GM12865 (cell line): ENCODE measurements around the gene APC.
"Not testable (repeated sequence)": the region's sequence is repeated elsewhere in the genome, so short reads cannot be mapped to it uniquely, and the experiment has no call there.

Source experiments
- DNase-seq: peaks from one replicate; pipeline ENCODE4 v3.0.0; 2010; ENCODE audit warnings: low read depth
- H3K4me3 ChIP-seq: 2 replicates; pipeline ENCODE4 v1.5.1; 2011; ENCODE audit warnings: mild to moderate bottlenecking, low read depth, low read length, control low read depth
- TF ChIP-seq, protein P1 (sequence below): IDR thresholded peaks from 2 replicates; pipeline ENCODE4 v1.5.1; 2011; ENCODE audit warnings: low read length, control low read depth, low read depth, inconsistent platforms; ENCODE audit not compliant: insufficient read depth; ENCODE audit errors: missing control alignments

APC gene

DNA sequence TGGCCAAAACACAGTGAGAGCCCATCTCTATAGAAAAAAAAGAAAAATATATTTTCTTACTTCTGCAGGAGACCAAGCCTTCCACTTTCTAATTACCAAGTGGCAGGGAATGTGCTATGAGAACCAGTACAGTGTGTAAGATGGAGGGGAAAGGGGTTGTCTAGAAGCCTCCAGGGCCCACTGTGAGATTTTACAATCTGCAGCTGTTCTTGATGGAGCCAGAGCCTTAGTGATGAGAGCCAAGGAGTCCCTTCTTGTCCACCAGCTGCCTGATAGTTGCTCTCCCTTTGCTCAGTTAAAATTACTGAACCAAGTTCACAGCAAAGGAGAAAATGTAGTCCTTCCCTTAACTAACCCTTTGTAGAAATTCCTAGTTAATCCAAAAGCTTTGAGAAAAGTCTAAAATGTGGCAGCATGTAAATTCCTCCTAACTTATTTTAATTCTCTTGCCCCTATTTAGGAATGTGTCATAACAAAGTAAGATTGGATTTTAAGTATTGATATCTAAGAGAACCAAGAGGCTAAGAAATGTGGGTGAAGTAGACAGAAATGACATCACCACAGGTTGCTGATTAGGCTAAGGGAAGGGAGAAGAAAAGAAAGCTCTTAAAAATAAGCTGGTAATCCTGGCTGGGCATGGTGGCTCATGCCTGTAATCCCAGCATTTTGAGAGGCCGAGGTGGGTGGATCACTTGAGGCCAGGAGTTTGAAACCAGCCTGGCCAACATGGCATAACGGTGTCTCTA, 142.7 kb downstream of the APC start:
- H3K4me3 ChIP-seq: no peak overlapping the region
- TF ChIP-seq, protein P1, sequence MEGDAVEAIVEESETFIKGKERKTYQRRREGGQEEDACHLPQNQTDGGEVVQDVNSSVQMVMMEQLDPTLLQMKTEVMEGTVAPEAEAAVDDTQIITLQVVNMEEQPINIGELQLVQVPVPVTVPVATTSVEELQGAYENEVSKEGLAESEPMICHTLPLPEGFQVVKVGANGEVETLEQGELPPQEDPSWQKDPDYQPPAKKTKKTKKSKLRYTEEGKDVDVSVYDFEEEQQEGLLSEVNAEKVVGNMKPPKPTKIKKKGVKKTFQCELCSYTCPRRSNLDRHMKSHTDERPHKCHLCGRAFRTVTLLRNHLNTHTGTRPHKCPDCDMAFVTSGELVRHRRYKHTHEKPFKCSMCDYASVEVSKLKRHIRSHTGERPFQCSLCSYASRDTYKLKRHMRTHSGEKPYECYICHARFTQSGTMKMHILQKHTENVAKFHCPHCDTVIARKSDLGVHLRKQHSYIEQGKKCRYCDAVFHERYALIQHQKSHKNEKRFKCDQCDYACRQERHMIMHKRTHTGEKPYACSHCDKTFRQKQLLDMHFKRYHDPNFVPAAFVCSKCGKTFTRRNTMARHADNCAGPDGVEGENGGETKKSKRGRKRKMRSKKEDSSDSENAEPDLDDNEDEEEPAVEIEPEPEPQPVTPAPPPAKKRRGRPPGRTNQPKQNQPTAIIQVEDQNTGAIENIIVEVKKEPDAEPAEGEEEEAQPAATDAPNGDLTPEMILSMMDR: no peak
- no peak for DNase-seq

DNA sequence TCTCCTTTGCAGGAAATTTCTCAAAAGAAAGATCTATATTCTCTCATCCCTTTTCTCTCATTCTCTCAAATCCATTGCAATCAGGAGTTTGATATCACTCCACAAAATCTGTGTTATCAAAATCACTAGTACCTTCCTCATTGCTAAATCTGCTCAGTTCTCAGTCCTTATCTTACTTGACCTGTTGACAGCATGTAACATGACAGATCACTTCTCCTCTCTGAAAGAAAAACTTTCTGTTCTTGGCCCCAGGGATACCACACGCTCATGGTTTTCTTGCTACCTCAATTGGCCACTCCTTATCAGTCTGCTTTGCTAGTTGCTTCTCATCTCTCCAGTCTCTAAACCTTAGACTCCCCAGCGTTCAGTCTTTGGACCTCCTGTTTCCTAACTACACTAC, 145.5 kb downstream of the APC start:
- DNase-seq: no peak
- TF ChIP-seq, protein P1: no peak
- H3K4me3 ChIP-seq: no peak overlapping the region

DNA sequence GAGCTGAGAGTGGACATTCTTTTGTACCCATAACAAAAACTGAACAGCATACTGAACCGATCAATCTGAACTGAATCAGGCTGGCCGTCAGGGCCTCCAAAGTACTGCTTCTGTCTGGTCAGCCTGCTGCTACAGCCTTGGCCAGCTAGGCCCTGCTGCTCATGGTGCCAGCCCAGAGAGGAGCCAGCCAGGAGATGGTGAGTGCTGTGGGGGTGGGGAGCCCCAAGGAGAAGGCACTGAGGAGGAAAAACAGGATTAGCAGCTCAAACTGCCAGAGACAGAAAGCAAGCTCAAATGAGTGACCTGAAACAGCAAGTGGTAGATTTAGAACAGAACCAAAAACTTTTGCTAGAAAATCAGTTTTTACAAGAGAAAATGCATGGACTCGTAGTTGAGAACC, 147.3 kb downstream of the APC start:
- no peak for DNase-seq
- H3K4me3 ChIP-seq: no peak overlapping the region
- TF ChIP-seq, protein P1: no peak

DNA sequence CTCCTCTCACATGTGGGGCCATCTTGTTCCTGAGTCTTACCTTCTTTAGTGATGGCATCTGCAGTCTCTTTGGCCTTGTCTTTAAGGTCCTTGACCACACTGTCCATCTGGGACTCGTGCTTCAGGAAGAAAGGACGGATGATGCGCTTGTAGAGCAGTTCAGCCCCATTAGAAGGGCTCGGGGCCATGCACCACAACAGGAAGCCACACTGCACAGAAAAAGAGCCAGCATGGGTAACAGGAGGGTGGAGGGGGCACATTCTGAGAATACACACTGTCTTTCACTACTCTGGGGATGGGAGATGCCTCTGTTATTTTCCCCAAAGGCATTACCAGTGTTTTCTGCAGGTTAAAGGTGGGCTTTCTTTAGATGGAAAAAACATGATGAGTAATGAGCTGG, 149.3 kb downstream of the APC start:
- TF ChIP-seq, protein P1: no peak
- no peak overlapping the region for H3K4me3 ChIP-seq

DNA sequence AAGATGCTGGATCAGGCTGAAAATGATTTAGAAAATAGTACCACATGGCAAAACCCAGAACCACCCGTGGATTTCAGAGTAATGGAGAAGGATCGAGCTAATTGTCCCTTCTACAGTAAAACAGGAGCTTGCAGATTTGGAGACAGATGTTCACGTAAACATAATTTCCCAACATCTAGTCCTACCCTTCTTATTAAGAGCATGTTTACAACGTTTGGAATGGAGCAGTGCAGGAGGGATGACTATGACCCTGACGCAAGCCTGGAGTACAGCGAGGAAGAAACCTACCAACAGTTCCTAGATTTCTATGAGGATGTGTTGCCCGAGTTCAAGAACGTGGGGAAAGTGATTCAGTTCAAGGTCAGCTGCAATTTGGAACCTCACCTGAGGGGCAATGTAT, 154.4 kb downstream of the APC start:
- H3K4me3 ChIP-seq, DNase-seq: not testable (repeated sequence)

More for the DNA sequence above, 149.3 kb downstream of the APC start:
- no peak for DNase-seq

DNA sequence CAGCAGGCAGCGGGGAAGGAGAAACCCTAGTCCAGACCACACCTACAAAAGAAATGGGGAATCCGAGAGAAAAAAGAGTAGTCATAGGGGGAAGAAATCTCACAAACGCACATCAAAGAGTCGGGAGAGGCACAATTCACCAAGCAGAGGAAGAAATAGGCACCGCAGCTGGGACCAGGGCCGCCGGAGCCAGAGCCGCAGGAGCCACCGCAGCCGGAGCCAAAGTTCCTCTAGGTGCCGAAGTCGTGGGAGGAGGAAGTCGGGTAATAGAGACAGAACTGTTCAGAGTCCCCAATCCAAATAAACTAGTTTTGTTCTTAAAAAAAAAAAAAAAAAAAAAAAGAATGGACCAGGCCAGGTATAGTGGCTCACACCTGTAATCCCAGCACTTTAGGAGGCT, 155.1 kb downstream of the APC start:
- TF ChIP-seq, protein P1: no peak
- H3K4me3 ChIP-seq: no peak overlapping the region
- no peak for DNase-seq

DNA sequence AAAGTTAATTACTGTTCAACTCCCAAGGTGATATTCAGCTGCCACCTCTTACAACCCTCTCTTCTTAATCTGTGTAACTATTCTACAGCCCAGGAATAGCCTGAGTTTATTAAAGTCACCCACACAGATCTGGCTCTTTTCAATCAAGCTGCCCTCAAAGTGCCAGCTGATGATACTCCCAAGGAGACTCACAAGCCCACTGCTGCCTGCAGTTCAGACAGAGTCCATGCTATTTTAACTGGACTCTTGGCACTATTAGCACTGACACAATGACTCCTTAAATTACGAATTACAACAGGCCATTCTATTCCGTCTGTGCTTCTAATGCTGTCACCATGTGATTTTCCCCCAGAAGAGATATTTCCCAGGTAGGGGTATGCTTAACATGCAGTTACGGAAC, 158.0 kb downstream of the APC start:
- TF ChIP-seq, protein P1: no peak
- H3K4me3 ChIP-seq: no peak overlapping the region
- no peak for DNase-seq
